HCT116 (cell line): Measurements from ENCODE around the gene GFM1. TPM values are rescaled to one million over a fixed set of nuclear protein-coding genes. Genes with fewer than 3 reads are reported as not detected.

Experiments used
- ATAC-seq: fragments of 200-7000 bp; cut with Tn5 transposase; 2 replicates; pipeline ENCODE4 v1.9.1; 2020; ENCODE audit warnings: mild to moderate bottlenecking, moderate library complexity
- BruUV-seq: library from RNA; stranded (reverse); fragments of 400-500 nt; replicated peaks from 2 replicates; lab custom pipeline; 2021; lab: Mats Ljungman, UMichigan
- CTCF ChIA-PET: fragments of 300-600 bp; sonication (Branson Sonifier 250); formaldehyde crosslinking; loops from one replicate; lab custom pipeline; 2021; ENCODE audit warnings: antibody characterized with exemption; lab: Charles Lee
- POLR2A ChIA-PET: fragments of 300-600, 350-600 bp; sonication (Branson Sonifier 250); formaldehyde crosslinking; loops from one replicate; lab custom pipeline; 2021; ENCODE audit warnings: antibody characterized with exemption; lab: Charles Lee
- RAD21 ChIA-PET, 2 experiments: fragments of 300-600 bp; sonication (Branson Sonifier 250); formaldehyde crosslinking; loops; one replicate each; lab custom pipeline; 2023; ENCODE audit warnings: low total read pairs in 2 of 2; ENCODE audit not compliant: uncharacterized antibody in 2 of 2, unreplicated experiment in 2 of 2, low non-redundant PET in 1 of 2; lab: Charles Lee
- DNase-seq: peaks from one replicate; pipeline ENCODE4 v3.0.0-alpha.2; 2010; ENCODE audit warnings: low read depth, low spot score
- H2AFZ ChIP-seq: fragments of 200-600 bp; shearing (Covaris generic), sonication (generic); 2 replicates; pipeline ENCODE4 v1.6.1; 2017; ENCODE audit warnings: low read depth, mixed run types, mixed read lengths, antibody characterized with exemption, low read length; ENCODE audit not compliant: poor library complexity, severe bottlenecking
- H3K27ac ChIP-seq: 2 replicates; pipeline ENCODE4 v1.5.1; 2012; ENCODE audit warnings: low read depth, low read length
- H3K27me3 ChIP-seq: fragments of 200-600 bp; sonication (generic); 2 replicates; pipeline ENCODE4 v1.6.1; 2016; ENCODE audit warnings: mixed run types, low read length, mixed read lengths; ENCODE audit not compliant: insufficient read depth
- H3K36me3 ChIP-seq, 2 experiments: fragments of 200-500 bp in 1 of 2; fragments of 200-600 bp in 1 of 2; sonication (Bioruptor generic) in 1 of 2; sonication (generic) in 1 of 2; 2 replicates each; pipeline versions ENCODE4 v1.5.1 to v1.6.1; 2014 to 2016; ENCODE audit warnings: low read length in 2 of 2, inconsistent platforms in 1 of 2, mixed read lengths in 1 of 2, mixed run types in 1 of 2; ENCODE audit not compliant: insufficient read depth in 2 of 2, control insufficient read depth in 1 of 2
- H3K4me1 ChIP-seq, 2 experiments: fragments of 200-600 bp in 1 of 2; sonication (generic) in 1 of 2; 2 replicates each; pipeline versions ENCODE4 v1.5.1 to v1.6.1; 2012 to 2017; ENCODE audit warnings: low read length in 2 of 2, inconsistent platforms in 1 of 2, mild to moderate bottlenecking in 1 of 2, mixed read lengths in 1 of 2, mixed run types in 1 of 2, moderate library complexity in 1 of 2; ENCODE audit not compliant: insufficient read depth in 2 of 2, control insufficient read depth in 1 of 2
- H3K4me2 ChIP-seq: fragments of 200-600 bp; sonication (generic); 2 replicates; pipeline ENCODE4 v1.6.1; 2017; ENCODE audit warnings: mixed run types, low read length, mixed read lengths
- H3K4me3 ChIP-seq, 2 experiments: fragments of 200-600 bp in 1 of 2; sonication (generic) in 1 of 2; replicated peaks in 1 of 2; 2 replicates each; pipeline ENCODE4 v1.5.1; 2011 to 2016; ENCODE audit warnings: low read length in 2 of 2, control low read depth in 1 of 2, low read depth in 1 of 2, mild to moderate bottlenecking in 1 of 2, mixed read lengths in 1 of 2, mixed run types in 1 of 2
- H3K79me2 ChIP-seq: fragments of 200-600 bp; sonication (generic); 2 replicates; pipeline ENCODE4 v1.6.1; 2017; ENCODE audit warnings: mild to moderate bottlenecking, mixed run types, low read length, moderate library complexity, mixed read lengths; ENCODE audit not compliant: insufficient read depth
- H3K9ac ChIP-seq: fragments of 200-600 bp; sonication (generic); 2 replicates; pipeline ENCODE4 v1.6.1; 2016; ENCODE audit warnings: low read length, mixed read lengths
- H3K9me2 ChIP-seq: fragments of 200-600 bp; sonication (generic), shearing (Covaris generic); 2 replicates; pipeline ENCODE4 v1.6.1; 2017; ENCODE audit warnings: mixed run types, mild to moderate bottlenecking, moderate library complexity; ENCODE audit not compliant: insufficient read depth
- H3K9me3 ChIP-seq, 2 experiments: fragments of 200-500 bp in 1 of 2; fragments of 200-600 bp in 1 of 2; sonication (Bioruptor generic) in 1 of 2; sonication (generic) in 1 of 2; 2 replicates each; pipeline ENCODE4 v1.6.1; 2014 to 2017; ENCODE audit warnings: low read length in 2 of 2, mixed read lengths in 2 of 2, inconsistent platforms in 1 of 2, low read depth in 1 of 2, mild to moderate bottlenecking in 1 of 2, mixed run types in 1 of 2, moderate library complexity in 1 of 2; ENCODE audit not compliant: control insufficient read depth in 1 of 2, insufficient read depth in 1 of 2
- H4K20me1 ChIP-seq: fragments of 200-600 bp; sonication (generic), shearing (Covaris generic); 2 replicates; pipeline ENCODE4 v1.6.1; 2017; ENCODE audit warnings: mixed run types, mild to moderate bottlenecking, moderate library complexity; ENCODE audit not compliant: insufficient read depth
- CBX3 ChIP-seq: IDR thresholded peaks from 2 replicates; pipeline ENCODE4 v1.6.1; 2012; ENCODE audit warnings: low read depth
- CEBPB ChIP-seq: IDR thresholded peaks from 2 replicates; pipeline ENCODE4 v1.6.1; 2012; ENCODE audit warnings: low read depth
- ELF1 ChIP-seq: IDR thresholded peaks from 2 replicates; pipeline ENCODE4 v1.6.1; 2012; ENCODE audit warnings: low read depth, borderline replicate concordance
- EZH2 ChIP-seq: fragments of 200-600 bp; sonication (generic); IDR thresholded peaks from 2 replicates; pipeline ENCODE4 v1.6.1; 2017; ENCODE audit warnings: antibody characterized with exemption, mixed run types
- FOSL1 ChIP-seq: IDR thresholded peaks from 2 replicates; pipeline ENCODE4 v1.6.1; 2012; ENCODE audit warnings: low read depth
- JUND ChIP-seq: IDR thresholded peaks from 2 replicates; pipeline ENCODE4 v1.6.1; 2012
- MAX ChIP-seq: IDR thresholded peaks from 2 replicates; pipeline ENCODE4 v1.6.1; 2012
- POLR2A ChIP-seq: IDR thresholded peaks from 2 replicates; pipeline ENCODE4 v1.7.0; 2011; ENCODE audit warnings: borderline replicate concordance; ENCODE audit not compliant: insufficient read depth, insufficient read length; ENCODE audit errors: extremely low read depth
- POLR2AphosphoS5 ChIP-seq: IDR thresholded peaks from 2 replicates; pipeline ENCODE4 v1.6.1; 2011; ENCODE audit warnings: mild to moderate bottlenecking, low read depth, low read length, moderate library complexity
- RAD21 ChIP-seq: IDR thresholded peaks from 2 replicates; pipeline ENCODE4 v1.6.1; 2012; ENCODE audit warnings: low read depth, mild to moderate bottlenecking
- SP1 ChIP-seq: IDR thresholded peaks from 2 replicates; pipeline ENCODE4 v1.6.1; 2012; ENCODE audit warnings: low read depth
- SRF ChIP-seq: IDR thresholded peaks from 2 replicates; pipeline ENCODE4 v1.6.1; 2012; ENCODE audit warnings: low read depth
- TCF7L2 ChIP-seq: IDR thresholded peaks from 2 replicates; pipeline ENCODE4 v1.7.0; 2011; ENCODE audit warnings: borderline replicate concordance, inconsistent platforms; ENCODE audit not compliant: insufficient read depth, insufficient read length; ENCODE audit errors: extremely low read depth
- YY1 ChIP-seq: IDR thresholded peaks from 2 replicates; pipeline ENCODE4 v1.6.1; 2011; ENCODE audit warnings: low read length, low read depth, moderate library complexity, mild to moderate bottlenecking; ENCODE audit not compliant: insufficient replicate concordance; ENCODE audit errors: extremely low read depth
- ZNF274 ChIP-seq: fragments of 200-500 bp; sonication (Bioruptor generic); IDR thresholded peaks from 2 replicates; pipeline ENCODE4 v1.6.1; 2014; ENCODE audit warnings: mild to moderate bottlenecking, low read depth, low read length, inconsistent platforms
- intact Hi-C: fragments of 100-400 bp; cut with micrococcal nuclease; formaldehyde crosslinking; loops from 2 replicates; pipeline ENCODE4 v1.10.0; 2022
- total RNA-seq: library from RNA; stranded (reverse); gene quantifications from one replicate; pipeline ENCODE4 v1.2.1, GENCODE V29; 2021; ENCODE audit not compliant: unreplicated experiment
- TF ChIP-seq, protein P1 (sequence below), 3 experiments: fragments of 200-600 bp in 1 of 3; sonication (generic) in 1 of 3; IDR thresholded peaks in 2 of 3; conservative IDR thresholded peaks in 1 of 3; 2 replicates each; pipeline ENCODE4 v1.5.1; 2012 to 2017; ENCODE audit warnings: low read depth in 2 of 3, low read length in 2 of 3, antibody characterized with exemption in 1 of 3, borderline replicate concordance in 1 of 3, control low read depth in 1 of 3, mild to moderate bottlenecking in 1 of 3, mixed read lengths in 1 of 3, mixed run types in 1 of 3, moderate library complexity in 1 of 3; ENCODE audit not compliant: insufficient read depth in 1 of 3
- TF ChIP-seq, protein P2 (sequence below): IDR thresholded peaks from 2 replicates; pipeline ENCODE4 v1.6.1; 2012; ENCODE audit warnings: low read depth

Gene GFM1
- total RNA-seq, 1 experiment from 2014 or later: 38.7 TPM

GRCh38 chr3:158644345-158644908 is at the start of gene GFM1 (continued):
- TF ChIP-seq, protein P1, sequence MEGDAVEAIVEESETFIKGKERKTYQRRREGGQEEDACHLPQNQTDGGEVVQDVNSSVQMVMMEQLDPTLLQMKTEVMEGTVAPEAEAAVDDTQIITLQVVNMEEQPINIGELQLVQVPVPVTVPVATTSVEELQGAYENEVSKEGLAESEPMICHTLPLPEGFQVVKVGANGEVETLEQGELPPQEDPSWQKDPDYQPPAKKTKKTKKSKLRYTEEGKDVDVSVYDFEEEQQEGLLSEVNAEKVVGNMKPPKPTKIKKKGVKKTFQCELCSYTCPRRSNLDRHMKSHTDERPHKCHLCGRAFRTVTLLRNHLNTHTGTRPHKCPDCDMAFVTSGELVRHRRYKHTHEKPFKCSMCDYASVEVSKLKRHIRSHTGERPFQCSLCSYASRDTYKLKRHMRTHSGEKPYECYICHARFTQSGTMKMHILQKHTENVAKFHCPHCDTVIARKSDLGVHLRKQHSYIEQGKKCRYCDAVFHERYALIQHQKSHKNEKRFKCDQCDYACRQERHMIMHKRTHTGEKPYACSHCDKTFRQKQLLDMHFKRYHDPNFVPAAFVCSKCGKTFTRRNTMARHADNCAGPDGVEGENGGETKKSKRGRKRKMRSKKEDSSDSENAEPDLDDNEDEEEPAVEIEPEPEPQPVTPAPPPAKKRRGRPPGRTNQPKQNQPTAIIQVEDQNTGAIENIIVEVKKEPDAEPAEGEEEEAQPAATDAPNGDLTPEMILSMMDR (IDR thresholded peaks at IDR 0.05 in 2 of 3, conservative IDR thresholded peaks at IDR 0.05 in 1 of 3; ENCODE audit: borderline replicate concordance in 1 of 3, insufficient read depth in 1 of 3, low read depth in 2 of 3, low read length in 2 of 3): peak; percentile 71 to 79 (median 78)
- TF ChIP-seq POLR2AphosphoS5: peak; percentile 72
- peak; percentile 87 for TF ChIP-seq SP1
- no peak for TF ChIP-seq POLR2A
- TF ChIP-seq ELF1: peak; percentile 82

- DNase-seq (no peak), ATAC-seq (no peak)
- RAD21 ChIA-PET: no interaction called here
- H3K27me3 ChIP-seq: no peaks in the 10 kb centered on the region
- H3K36me3 ChIP-seq: peaks cover 0 to 6% of the 10 kb centered on the region in 2 experiments; a peak in 2 of 4 replicates
- no peak overlapping the region for H3K9ac ChIP-seq
- H3K4me3 ChIP-seq: no peak overlapping the region
- no peaks in the 10 kb centered on the region for H3K79me2 ChIP-seq
- CTCF ChIA-PET: no interaction called here
- no peaks in the 10 kb centered on the region for H3K4me1 ChIP-seq
- BruUV-seq: no TSS peak
- intact Hi-C loops: no loop called here
- H3K9me3 ChIP-seq: no peaks in the 10 kb centered on the region
- H4K20me1 ChIP-seq: no peaks in the 10 kb centered on the region
- no peak overlapping the region for H3K27ac ChIP-seq
- POLR2A ChIA-PET: no interaction called here
- H2AFZ ChIP-seq: no peak overlapping the region
- TF ChIP-seq, protein P2, sequence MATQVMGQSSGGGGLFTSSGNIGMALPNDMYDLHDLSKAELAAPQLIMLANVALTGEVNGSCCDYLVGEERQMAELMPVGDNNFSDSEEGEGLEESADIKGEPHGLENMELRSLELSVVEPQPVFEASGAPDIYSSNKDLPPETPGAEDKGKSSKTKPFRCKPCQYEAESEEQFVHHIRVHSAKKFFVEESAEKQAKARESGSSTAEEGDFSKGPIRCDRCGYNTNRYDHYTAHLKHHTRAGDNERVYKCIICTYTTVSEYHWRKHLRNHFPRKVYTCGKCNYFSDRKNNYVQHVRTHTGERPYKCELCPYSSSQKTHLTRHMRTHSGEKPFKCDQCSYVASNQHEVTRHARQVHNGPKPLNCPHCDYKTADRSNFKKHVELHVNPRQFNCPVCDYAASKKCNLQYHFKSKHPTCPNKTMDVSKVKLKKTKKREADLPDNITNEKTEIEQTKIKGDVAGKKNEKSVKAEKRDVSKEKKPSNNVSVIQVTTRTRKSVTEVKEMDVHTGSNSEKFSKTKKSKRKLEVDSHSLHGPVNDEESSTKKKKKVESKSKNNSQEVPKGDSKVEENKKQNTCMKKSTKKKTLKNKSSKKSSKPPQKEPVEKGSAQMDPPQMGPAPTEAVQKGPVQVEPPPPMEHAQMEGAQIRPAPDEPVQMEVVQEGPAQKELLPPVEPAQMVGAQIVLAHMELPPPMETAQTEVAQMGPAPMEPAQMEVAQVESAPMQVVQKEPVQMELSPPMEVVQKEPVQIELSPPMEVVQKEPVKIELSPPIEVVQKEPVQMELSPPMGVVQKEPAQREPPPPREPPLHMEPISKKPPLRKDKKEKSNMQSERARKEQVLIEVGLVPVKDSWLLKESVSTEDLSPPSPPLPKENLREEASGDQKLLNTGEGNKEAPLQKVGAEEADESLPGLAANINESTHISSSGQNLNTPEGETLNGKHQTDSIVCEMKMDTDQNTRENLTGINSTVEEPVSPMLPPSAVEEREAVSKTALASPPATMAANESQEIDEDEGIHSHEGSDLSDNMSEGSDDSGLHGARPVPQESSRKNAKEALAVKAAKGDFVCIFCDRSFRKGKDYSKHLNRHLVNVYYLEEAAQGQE: no peak
- no peak for TF ChIP-seq TCF7L2
- no peak for TF ChIP-seq POLR2AphosphoS5
- TF ChIP-seq ELF1: no peak
- TF ChIP-seq EZH2: no peak
- TF ChIP-seq SRF: no peak
- TF ChIP-seq YY1: no peak
- TF ChIP-seq CBX3: no peak
- TF ChIP-seq CEBPB: no peak
- TF ChIP-seq FOSL1: no peak
- TF ChIP-seq, protein P1 (IDR thresholded peaks at IDR 0.05 in 2 of 3, conservative IDR thresholded peaks at IDR 0.05 in 1 of 3; ENCODE audit: borderline replicate concordance in 1 of 3, insufficient read depth in 1 of 3, low read depth in 2 of 3, low read length in 2 of 3): no peak
- no peak for TF ChIP-seq ZNF274
- TF ChIP-seq MAX: no peak
- no peak for TF ChIP-seq RAD21
- TF ChIP-seq JUND: no peak
- no peak for TF ChIP-seq POLR2A
- TF ChIP-seq, all 23 proteins: peak for 0
- H3K9me2 ChIP-seq: no peaks in the 10 kb centered on the region
- no peak overlapping the region for H3K4me2 ChIP-seq
Observed at GRCh38 chr3:158600787-158601186, 43.5 kb upstream of the GFM1 start.
